Measurements from ENCODE around the gene SSTR3.

GRCh38 chr22:37186997-37187522, 25.2 kb downstream of the SSTR3 start:
- TF ChIP-seq, protein P1, sequence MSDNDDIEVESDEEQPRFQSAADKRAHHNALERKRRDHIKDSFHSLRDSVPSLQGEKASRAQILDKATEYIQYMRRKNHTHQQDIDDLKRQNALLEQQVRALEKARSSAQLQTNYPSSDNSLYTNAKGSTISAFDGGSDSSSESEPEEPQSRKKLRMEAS (IDR thresholded peaks at IDR 0.05; ENCODE audit: low read depth, low read length) = no peak
- TF ChIP-seq, protein P2, sequence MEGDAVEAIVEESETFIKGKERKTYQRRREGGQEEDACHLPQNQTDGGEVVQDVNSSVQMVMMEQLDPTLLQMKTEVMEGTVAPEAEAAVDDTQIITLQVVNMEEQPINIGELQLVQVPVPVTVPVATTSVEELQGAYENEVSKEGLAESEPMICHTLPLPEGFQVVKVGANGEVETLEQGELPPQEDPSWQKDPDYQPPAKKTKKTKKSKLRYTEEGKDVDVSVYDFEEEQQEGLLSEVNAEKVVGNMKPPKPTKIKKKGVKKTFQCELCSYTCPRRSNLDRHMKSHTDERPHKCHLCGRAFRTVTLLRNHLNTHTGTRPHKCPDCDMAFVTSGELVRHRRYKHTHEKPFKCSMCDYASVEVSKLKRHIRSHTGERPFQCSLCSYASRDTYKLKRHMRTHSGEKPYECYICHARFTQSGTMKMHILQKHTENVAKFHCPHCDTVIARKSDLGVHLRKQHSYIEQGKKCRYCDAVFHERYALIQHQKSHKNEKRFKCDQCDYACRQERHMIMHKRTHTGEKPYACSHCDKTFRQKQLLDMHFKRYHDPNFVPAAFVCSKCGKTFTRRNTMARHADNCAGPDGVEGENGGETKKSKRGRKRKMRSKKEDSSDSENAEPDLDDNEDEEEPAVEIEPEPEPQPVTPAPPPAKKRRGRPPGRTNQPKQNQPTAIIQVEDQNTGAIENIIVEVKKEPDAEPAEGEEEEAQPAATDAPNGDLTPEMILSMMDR (IDR thresholded peaks at IDR 0.05; ENCODE audit: low read depth, low read length) = no peak

All from NB4 (cell line).